ENCODE data around the gene REG3G. TPM values are rescaled to one million over a fixed set of nuclear protein-coding genes. Genes with fewer than 3 reads are reported as not detected.

REG3G gene
- not detected for total RNA-seq (2021; ENCODE audit: unreplicated experiment)
- polyA plus RNA-seq (2012; ENCODE audit: insufficient read length) = not detected
- not detected for Bru-seq, nascent RNA
- not detected for BruChase-seq, experiment 1, labeled RNA remaining after a 2-hour chase
- BruChase-seq, experiment 2, labeled RNA remaining after a 6-hour chase = not detected
- long read RNA-seq = 0 reads

DNA sequence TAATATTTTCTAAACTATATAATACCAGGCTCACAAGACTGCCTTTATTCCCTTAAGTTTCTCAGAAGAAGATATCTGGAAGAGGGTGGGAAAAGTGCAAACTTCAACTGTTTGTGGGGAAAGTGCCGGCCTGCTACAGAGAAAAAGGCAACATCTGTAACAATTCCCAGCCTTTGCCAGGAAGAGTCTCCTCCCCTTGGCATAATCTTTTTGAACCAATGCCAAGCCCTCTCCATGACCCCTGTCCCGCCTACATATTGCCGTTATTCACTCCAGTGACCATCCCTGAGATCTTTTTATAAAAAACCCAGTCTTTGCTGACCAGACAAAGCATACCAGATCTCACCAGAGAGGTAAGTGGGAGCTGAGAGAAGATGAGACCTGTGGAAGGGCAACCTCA, at the start of gene REG3G:
Gene REG3G, plus strand, starts transcription at position 282 of the 400 bp plus-strand sequence. CDS start 392 bp downstream, outside the sequence.
- DNase-seq (ENCODE audit: low read depth, low spot score) (no peak), ATAC-seq (no peak)
- in situ Hi-C loops (cut with HindIII; ENCODE audit: low pct_unique_long_range_greater_than_20kb, low sequenced_read_pairs) = no loop called here
- CTCF ChIA-PET = no interaction called here
- TF ChIP-seq POLR2AphosphoS5 (IDR thresholded peaks at IDR 0.05; ENCODE audit: low read depth, low read length) = no peak
- TF ChIP-seq TCF7L2 (IDR thresholded peaks at IDR 0.05; ENCODE audit: low read depth, low read length) = no peak
- TF ChIP-seq, protein P1, sequence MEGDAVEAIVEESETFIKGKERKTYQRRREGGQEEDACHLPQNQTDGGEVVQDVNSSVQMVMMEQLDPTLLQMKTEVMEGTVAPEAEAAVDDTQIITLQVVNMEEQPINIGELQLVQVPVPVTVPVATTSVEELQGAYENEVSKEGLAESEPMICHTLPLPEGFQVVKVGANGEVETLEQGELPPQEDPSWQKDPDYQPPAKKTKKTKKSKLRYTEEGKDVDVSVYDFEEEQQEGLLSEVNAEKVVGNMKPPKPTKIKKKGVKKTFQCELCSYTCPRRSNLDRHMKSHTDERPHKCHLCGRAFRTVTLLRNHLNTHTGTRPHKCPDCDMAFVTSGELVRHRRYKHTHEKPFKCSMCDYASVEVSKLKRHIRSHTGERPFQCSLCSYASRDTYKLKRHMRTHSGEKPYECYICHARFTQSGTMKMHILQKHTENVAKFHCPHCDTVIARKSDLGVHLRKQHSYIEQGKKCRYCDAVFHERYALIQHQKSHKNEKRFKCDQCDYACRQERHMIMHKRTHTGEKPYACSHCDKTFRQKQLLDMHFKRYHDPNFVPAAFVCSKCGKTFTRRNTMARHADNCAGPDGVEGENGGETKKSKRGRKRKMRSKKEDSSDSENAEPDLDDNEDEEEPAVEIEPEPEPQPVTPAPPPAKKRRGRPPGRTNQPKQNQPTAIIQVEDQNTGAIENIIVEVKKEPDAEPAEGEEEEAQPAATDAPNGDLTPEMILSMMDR (IDR thresholded peaks at IDR 0.05) = no peak
- no peak for TF ChIP-seq SIN3A (IDR thresholded peaks at IDR 0.05; ENCODE audit: borderline replicate concordance, insufficient read depth, low read depth, low read length)
- TF ChIP-seq, protein P2, sequence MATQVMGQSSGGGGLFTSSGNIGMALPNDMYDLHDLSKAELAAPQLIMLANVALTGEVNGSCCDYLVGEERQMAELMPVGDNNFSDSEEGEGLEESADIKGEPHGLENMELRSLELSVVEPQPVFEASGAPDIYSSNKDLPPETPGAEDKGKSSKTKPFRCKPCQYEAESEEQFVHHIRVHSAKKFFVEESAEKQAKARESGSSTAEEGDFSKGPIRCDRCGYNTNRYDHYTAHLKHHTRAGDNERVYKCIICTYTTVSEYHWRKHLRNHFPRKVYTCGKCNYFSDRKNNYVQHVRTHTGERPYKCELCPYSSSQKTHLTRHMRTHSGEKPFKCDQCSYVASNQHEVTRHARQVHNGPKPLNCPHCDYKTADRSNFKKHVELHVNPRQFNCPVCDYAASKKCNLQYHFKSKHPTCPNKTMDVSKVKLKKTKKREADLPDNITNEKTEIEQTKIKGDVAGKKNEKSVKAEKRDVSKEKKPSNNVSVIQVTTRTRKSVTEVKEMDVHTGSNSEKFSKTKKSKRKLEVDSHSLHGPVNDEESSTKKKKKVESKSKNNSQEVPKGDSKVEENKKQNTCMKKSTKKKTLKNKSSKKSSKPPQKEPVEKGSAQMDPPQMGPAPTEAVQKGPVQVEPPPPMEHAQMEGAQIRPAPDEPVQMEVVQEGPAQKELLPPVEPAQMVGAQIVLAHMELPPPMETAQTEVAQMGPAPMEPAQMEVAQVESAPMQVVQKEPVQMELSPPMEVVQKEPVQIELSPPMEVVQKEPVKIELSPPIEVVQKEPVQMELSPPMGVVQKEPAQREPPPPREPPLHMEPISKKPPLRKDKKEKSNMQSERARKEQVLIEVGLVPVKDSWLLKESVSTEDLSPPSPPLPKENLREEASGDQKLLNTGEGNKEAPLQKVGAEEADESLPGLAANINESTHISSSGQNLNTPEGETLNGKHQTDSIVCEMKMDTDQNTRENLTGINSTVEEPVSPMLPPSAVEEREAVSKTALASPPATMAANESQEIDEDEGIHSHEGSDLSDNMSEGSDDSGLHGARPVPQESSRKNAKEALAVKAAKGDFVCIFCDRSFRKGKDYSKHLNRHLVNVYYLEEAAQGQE (IDR thresholded peaks at IDR 0.05; ENCODE audit: insufficient read depth in 1 of 2, low read depth in 2 of 2, low read length in 1 of 2) = no peak
- Histone ChIP-seq H3K4me3 (ENCODE audit: low read depth in 2 of 2, low read length in 2 of 2) (no peak within 1 kb of the TSS), H3K27me3 (ENCODE audit: control insufficient read depth, insufficient read depth, low read length) (no peaks in the 10 kb centered on the region), H3K4me1 (ENCODE audit: control insufficient read depth, insufficient read depth, low read length) (no peaks in the 10 kb centered on the region), H3K27ac (ENCODE audit: low read length) (no peak within 1 kb of the TSS), H3K9me3 (ENCODE audit: control insufficient read depth, insufficient read depth, low read depth, low read length) (no peaks in the 10 kb centered on the region; the same call in 1 of the 2 replicates), H3K36me3 (ENCODE audit: control insufficient read depth, insufficient read depth, low read length) (no peaks in the 10 kb centered on the region)
- BruUV-seq (replicated peaks) = no TSS peak
- POLR2A ChIA-PET = no interaction called here
- intact Hi-C loops (cut with micrococcal nuclease; ENCODE audit: unreplicated experiment) = no loop called here

DNA sequence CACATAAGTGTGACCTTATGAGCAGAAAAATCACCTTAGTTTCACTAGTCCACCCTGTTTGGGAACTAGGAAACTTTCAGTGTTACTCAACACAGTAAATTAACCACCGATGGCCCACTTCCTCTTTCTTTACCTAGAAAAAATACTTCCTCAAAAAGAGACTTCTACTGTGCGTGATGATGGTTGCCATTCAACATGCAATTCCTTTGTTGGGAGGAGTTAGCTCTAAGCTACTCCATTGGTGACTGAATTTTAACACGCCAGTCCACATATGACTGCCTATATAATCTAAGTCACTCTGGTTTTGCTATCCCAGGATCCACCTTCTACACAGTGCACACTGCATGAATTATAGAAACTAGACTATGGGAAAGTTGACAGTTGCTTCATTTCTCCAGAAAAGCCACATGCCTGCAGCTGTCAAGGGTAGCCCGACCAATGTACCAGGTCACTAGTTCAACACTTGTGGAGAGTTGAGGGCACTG, 47.8 kb upstream of the REG3G start:
- H3K27ac ChIP-seq (ENCODE audit: low read length) = no peak overlapping the region
- in situ Hi-C loops (cut with HindIII; ENCODE audit: low pct_unique_long_range_greater_than_20kb, low sequenced_read_pairs) (no loop called here), intact Hi-C loops (cut with micrococcal nuclease; ENCODE audit: unreplicated experiment) (no loop called here)
- H3K4me1 ChIP-seq (ENCODE audit: control insufficient read depth, insufficient read depth, low read length) = no peaks in the 10 kb centered on the region
- H3K36me3 ChIP-seq (ENCODE audit: control insufficient read depth, insufficient read depth, low read length) = no peaks in the 10 kb centered on the region
- H3K4me3 ChIP-seq (ENCODE audit: low read depth in 2 of 2, low read length in 2 of 2) = no peak overlapping the region
- ATAC-seq = no peak
- BruUV-seq (replicated peaks) = no TSS peak
- no peak for DNase-seq (ENCODE audit: low read depth, low spot score)
- ChIA-PET CTCF (no interaction called here), POLR2A (no interaction called here)
- H3K9me3 ChIP-seq (ENCODE audit: control insufficient read depth, insufficient read depth, low read depth, low read length) = no peaks in the 10 kb centered on the region
- H3K27me3 ChIP-seq (ENCODE audit: control insufficient read depth, insufficient read depth, low read length) = 0 out of 2 replicates have a peak, but pooled peaks cover 5% of the 10 kb centered on the region
- TF ChIP-seq, protein P2 (IDR thresholded peaks at IDR 0.05; ENCODE audit: insufficient read depth in 1 of 2, low read depth in 2 of 2, low read length in 1 of 2) = no peak
- TF ChIP-seq, protein P1 (IDR thresholded peaks at IDR 0.05) = no peak
- TF ChIP-seq POLR2AphosphoS5 (IDR thresholded peaks at IDR 0.05; ENCODE audit: low read depth, low read length) = no peak
- TF ChIP-seq SIN3A (IDR thresholded peaks at IDR 0.05; ENCODE audit: borderline replicate concordance, insufficient read depth, low read depth, low read length) = no peak
- TF ChIP-seq TCF7L2 (IDR thresholded peaks at IDR 0.05; ENCODE audit: low read depth, low read length) = no peak

Measured in Panc1 (cell line).